Measurements from ENCODE around the gene POM121L2. TPM values are rescaled to one million over a fixed set of nuclear protein-coding genes. Genes with fewer than 3 reads are reported as not detected.

POM121L2 gene
- total and polyA plus RNA-seq, 10 of the 15 experiments (the other 5 are each of a cell fraction or from before 2014, with no cell fraction given): 0.04 TPM; not detected in 9

DNA sequence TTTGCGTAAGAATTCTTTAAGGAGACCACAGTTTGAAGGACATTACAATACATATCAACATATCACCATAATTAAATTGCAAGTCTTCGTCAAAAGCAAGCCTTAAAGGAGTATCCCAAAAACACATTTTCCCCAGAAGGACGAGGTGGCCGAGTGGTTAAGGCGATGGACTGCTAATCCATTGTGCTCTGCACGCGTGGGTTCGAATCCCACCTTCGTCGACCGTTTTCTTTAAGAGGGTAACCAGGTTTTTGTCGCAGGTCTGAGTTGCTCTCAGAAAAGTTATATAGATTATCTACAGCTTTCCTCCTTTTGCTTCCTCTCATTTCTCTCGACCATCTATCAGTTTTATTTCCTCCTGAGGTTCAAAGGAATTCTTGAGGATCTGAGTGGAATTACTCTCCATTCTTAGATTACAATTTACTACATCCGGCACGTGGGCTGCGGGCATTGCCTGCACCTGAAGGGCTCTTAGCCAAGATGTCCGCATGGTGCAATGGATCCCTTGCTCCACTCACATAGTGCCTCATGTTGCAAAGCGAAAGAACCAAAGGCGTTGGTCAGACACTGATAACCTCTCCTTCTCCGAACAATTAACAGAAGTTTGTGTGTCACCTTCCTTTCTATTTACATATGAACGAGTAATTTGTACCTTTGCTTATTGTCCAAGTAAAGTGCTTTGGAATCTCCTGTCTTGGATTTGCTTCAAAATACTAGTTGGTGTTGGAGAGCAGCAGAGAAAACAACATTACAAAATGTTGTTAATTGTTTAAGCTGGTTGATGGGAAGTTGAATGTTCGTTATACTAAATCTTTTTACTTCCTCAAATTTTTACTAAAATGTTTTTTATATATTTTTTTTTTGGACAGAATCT, 14.0 kb downstream of the POM121L2 start:
- H3K79me2 ChIP-seq (ENCODE audit: control insufficient read depth, insufficient read depth, low read length): no peaks in the 10 kb centered on the region
- no peaks in the 10 kb centered on the region; the same call in 1 of the 2 replicates for H3K4me1 ChIP-seq (ENCODE audit: control insufficient read depth, insufficient read depth, low read length)
- DNase-seq (ENCODE audit: low read depth, low spot score) (no peak), FAIRE-seq (no peak), ATAC-seq (peak; percentile 44; the same call in 2 of the 3 replicates)
- no peaks in the 10 kb centered on the region for H4K20me1 ChIP-seq (ENCODE audit: control insufficient read depth, insufficient read depth)
- CTCF ChIA-PET: no interaction called here
- BruUV-seq (replicated peaks): no TSS peak
- POLR2A ChIA-PET: no interaction called here
- no peak overlapping the region for H3K4me2 ChIP-seq (ENCODE audit: control insufficient read depth, insufficient read depth)
- peaks cover 3% of the 10 kb centered on the region; the same call in 2 of the 3 replicates for H3K9me3 ChIP-seq (replicated peaks; ENCODE audit: control insufficient read depth, insufficient read depth, low read length)
- no peak overlapping the region for H3K9ac ChIP-seq (ENCODE audit: control insufficient read depth, insufficient read depth, low read length)
- no peak overlapping the region for H3K27ac ChIP-seq (ENCODE audit: control insufficient read depth, insufficient read depth)
- peaks cover 2 to 9% of the 10 kb centered on the region in 2 experiments for H3K27me3 ChIP-seq (replicated peaks in 1 of 2; ENCODE audit: control insufficient read depth in 2 of 2, insufficient read depth in 2 of 2, low read length in 1 of 2)
- SMC1A ChIA-PET (ENCODE audit: uncharacterized antibody, unreplicated experiment): no interaction called here
- no peaks in the 10 kb centered on the region for H3K36me3 ChIP-seq (ENCODE audit: control insufficient read depth in 2 of 2, insufficient read depth in 2 of 2, low read length in 1 of 2)
- H2AFZ ChIP-seq (ENCODE audit: control insufficient read depth, low read depth, low read length): no peak overlapping the region
- intact Hi-C loops (cut with micrococcal nuclease; ENCODE audit: unreplicated experiment): no loop called here
- TF ChIP-seq ZNF217 (IDR thresholded peaks at IDR 0.05) (no peak), SREBF2 (IDR thresholded peaks at IDR 0.05; ENCODE audit: low read length) (peak; percentile 62; the same call in 1 of the 2 replicates), ZNF24 (IDR thresholded peaks at IDR 0.05) (peak; percentile 78)
- 27% methylated on average over 22 of the region's 22 CpGs for WGBS (ENCODE audit: insufficient coverage, insufficient replicate concordance, low lambda C conversion rate, missing lambda C conversion rate)
- no peak overlapping the region for H3K4me3 ChIP-seq
- in situ Hi-C loops (cut with MboI): no loop called here
- RAD21 ChIA-PET (ENCODE audit: unreplicated experiment): no interaction called here

GRCh38 chr6:27297484-27297856, 14.6 kb downstream of the POM121L2 start:
- no peaks in the 10 kb centered on the region for H4K20me1 ChIP-seq (ENCODE audit: control insufficient read depth, insufficient read depth)
- no TSS peak for BruUV-seq (replicated peaks)
- no peak overlapping the region for H3K4me2 ChIP-seq (ENCODE audit: control insufficient read depth, insufficient read depth)
- H3K9ac ChIP-seq (ENCODE audit: control insufficient read depth, insufficient read depth, low read length): no peak overlapping the region
- H3K4me1 ChIP-seq (ENCODE audit: control insufficient read depth, insufficient read depth, low read length): no peaks in the 10 kb centered on the region; the same call in 1 of the 2 replicates
- in situ Hi-C loops (cut with MboI) (no loop called here), intact Hi-C loops (cut with micrococcal nuclease; ENCODE audit: unreplicated experiment) (no loop called here)
- RAD21 ChIA-PET (ENCODE audit: unreplicated experiment): no interaction called here
- 22% methylated on average over 7 of the region's 7 CpGs for WGBS (ENCODE audit: insufficient coverage, insufficient replicate concordance, low lambda C conversion rate, missing lambda C conversion rate)
- CTCF ChIA-PET: no interaction called here
- peaks cover 2 to 9% of the 10 kb centered on the region in 2 experiments for H3K27me3 ChIP-seq (replicated peaks in 1 of 2; ENCODE audit: control insufficient read depth in 2 of 2, insufficient read depth in 2 of 2, low read length in 1 of 2)
- H2AFZ ChIP-seq (ENCODE audit: control insufficient read depth, low read depth, low read length): no peak overlapping the region
- no peak overlapping the region for H3K4me3 ChIP-seq
- POLR2A ChIA-PET: no interaction called here
- H3K36me3 ChIP-seq (ENCODE audit: control insufficient read depth in 2 of 2, insufficient read depth in 2 of 2, low read length in 1 of 2): no peaks in the 10 kb centered on the region
- H3K9me3 ChIP-seq (replicated peaks; ENCODE audit: control insufficient read depth, insufficient read depth, low read length): peaks cover 3% of the 10 kb centered on the region; the same call in 2 of the 3 replicates
- SMC1A ChIA-PET (ENCODE audit: uncharacterized antibody, unreplicated experiment): no interaction called here
- no peaks in the 10 kb centered on the region for H3K79me2 ChIP-seq (ENCODE audit: control insufficient read depth, insufficient read depth, low read length)
- DNase-seq (ENCODE audit: low read depth, low spot score): no peak
- no peak for ATAC-seq
- TF ChIP-seq HDGF (IDR thresholded peaks at IDR 0.05) (no peak), HDAC6 (IDR thresholded peaks at IDR 0.05; ENCODE audit: unreplicated experiment) (no peak), RBBP5 (conservative IDR thresholded peaks at IDR 0.05) (no peak), NFXL1 (IDR thresholded peaks at IDR 0.05; ENCODE audit: borderline replicate concordance) (no peak), KAT2A (conservative IDR thresholded peaks at IDR 0.05; ENCODE audit: control insufficient read depth, low read depth, low read length) (no peak), POLR2A (IDR thresholded peaks at IDR 0.05; ENCODE audit: low read depth, low read length) (no peak), KLF5 (IDR thresholded peaks at IDR 0.05; ENCODE audit: partially characterized antibody) (no peak), ZNF207 (IDR thresholded peaks at IDR 0.05; ENCODE audit: borderline replicate concordance) (no peak), EED (IDR thresholded peaks at IDR 0.05; ENCODE audit: low read depth) (no peak), BACH1 (IDR thresholded peaks at IDR 0.05; ENCODE audit: borderline replicate concordance) (no peak), CEBPB (IDR thresholded peaks at IDR 0.05; ENCODE audit: borderline replicate concordance in 1 of 2, low read depth in 2 of 2, low read length in 2 of 2) (no peak), ATF3 (IDR thresholded peaks at IDR 0.05; ENCODE audit: borderline replicate concordance, extremely low read depth, low read depth, low read length) (no peak), E2F8 (IDR thresholded peaks at IDR 0.05; ENCODE audit: low read depth, partially characterized antibody) (no peak)
- no peak overlapping the region for H3K27ac ChIP-seq (ENCODE audit: control insufficient read depth, insufficient read depth)
- FAIRE-seq: no peak

All from GM12878 (cell line).